T-cell (primary cell): ENCODE data around the gene DECR2. TPM values are rescaled to one million over a fixed set of nuclear protein-coding genes. Genes with fewer than 3 reads are reported as not detected.

Source experiments
- ATAC-seq, 4 experiments: fragments of 200-7000 bp in 3 of 4; fragments of 150-1000 bp in 1 of 4; cut with Tn5 transposase; replicated peaks in 1 of 4; 1 replicate in 3 of 4; 2 replicates in 1 of 4; pipeline ENCODE4 v1.10.0; 2021; ENCODE audit warnings: moderate library complexity in 3 of 4, mild to moderate bottlenecking in 2 of 4, moderate number of reproducible peaks in 1 of 4
- CTCF ChIA-PET, 2 donors: fragments of 300-600 bp; sonication (Branson Sonifier 250); formaldehyde crosslinking; loops; one replicate each; lab custom pipeline; 2022; ENCODE audit warnings: antibody characterized with exemption in 2 of 2; lab: Charles Lee
- POLR2A ChIA-PET, 2 donors: fragments of 300-600 bp; sonication (Branson Sonifier 250); formaldehyde crosslinking; loops; one replicate each; lab custom pipeline; 2022; ENCODE audit warnings: antibody characterized with exemption in 2 of 2; lab: Charles Lee
- DNase-seq, 35 experiments: peaks; one replicate each; pipeline versions ENCODE4 v3.0.0 to v3.0.0-alpha.2; 2013 to 2023
- H3K27ac ChIP-seq: one replicate; pipeline ENCODE4 v1.5.1; 2013; ENCODE audit warnings: low read length
- H3K27me3 ChIP-seq, 2 experiments: replicated peaks in 1 of 2; 1 replicate in 1 of 2; 2 replicates in 1 of 2; pipeline versions ENCODE4 v1.6.1 to v1.7.0; 2013; ENCODE audit warnings: low read length in 1 of 2, mixed read lengths in 1 of 2; ENCODE audit not compliant: control insufficient read depth in 2 of 2, insufficient read depth in 2 of 2; ENCODE audit errors: extremely low read depth in 1 of 2
- H3K36me3 ChIP-seq, 2 donors: 1 replicate in 1 of 2; 2 replicates in 1 of 2; pipeline versions ENCODE4 v1.6.1 to v1.7.0; 2013; ENCODE audit warnings: low read length in 1 of 2; ENCODE audit not compliant: control insufficient read depth in 2 of 2, insufficient read depth in 1 of 2; ENCODE audit errors: extremely low read depth in 1 of 2
- H3K4me1 ChIP-seq, 2 experiments: 1 replicate in 1 of 2; 2 replicates in 1 of 2; pipeline versions ENCODE4 v1.6.1 to v1.7.0; 2013; ENCODE audit warnings: low read length in 2 of 2, mixed read lengths in 1 of 2; ENCODE audit not compliant: insufficient read depth in 2 of 2, control insufficient read depth in 1 of 2; ENCODE audit errors: extremely low read depth in 1 of 2
- H3K4me3 ChIP-seq, 2 donors: 1 replicate in 1 of 2; 2 replicates in 1 of 2; pipeline versions ENCODE4 v1.5.1 to v1.7.0; 2013; ENCODE audit warnings: mild to moderate bottlenecking in 2 of 2, low read length in 1 of 2, moderate library complexity in 1 of 2; ENCODE audit not compliant: control insufficient read depth in 1 of 2; ENCODE audit errors: extremely low read depth in 1 of 2
- H3K9me3 ChIP-seq: 2 replicates; pipeline ENCODE4 v1.7.0; 2013
- H3K27ac Mint-ChIP-seq, 2 donors: one replicate each; pipeline ENCODE4 v1.8.0; 2020 to 2021; ENCODE audit warnings: mild to moderate bottlenecking in 2 of 2, mixed read lengths in 2 of 2
- H3K27me3 Mint-ChIP-seq, 2 donors: one replicate each; pipeline ENCODE4 v1.8.0; 2021 to 2022; ENCODE audit warnings: mixed read lengths in 2 of 2
- H3K36me3 Mint-ChIP-seq: one replicate; pipeline ENCODE4 v1.8.0; 2021; ENCODE audit warnings: mixed read lengths
- H3K4me1 Mint-ChIP-seq, 3 donors: one replicate each; pipeline ENCODE4 v1.8.0; 2020 to 2022; ENCODE audit warnings: mixed read lengths in 3 of 3, mild to moderate bottlenecking in 1 of 3
- H3K4me3 Mint-ChIP-seq, 3 donors: one replicate each; pipeline ENCODE4 v1.8.0; 2020 to 2022; ENCODE audit warnings: mild to moderate bottlenecking in 3 of 3, mixed read lengths in 3 of 3, moderate library complexity in 3 of 3
- H3K9me3 Mint-ChIP-seq, 3 donors: one replicate each; pipeline ENCODE4 v1.8.0; 2020 to 2022; ENCODE audit warnings: mixed read lengths in 3 of 3
- WGBS: methylation state at CpG from one replicate; pipeline ENCODE4 v1.1.5; 2013; ENCODE audit warnings: missing lambda C conversion rate; ENCODE audit not compliant: insufficient coverage; 5-methylcytosine and 5-hydroxymethylcytosine counted together
- total RNA-seq, 35 experiments: library from RNA in 6 of 35; stranded (reverse) in 6 of 35; fragments of 120-200 nt in 1 of 35; gene quantifications; one replicate each; pipeline versions ENCODE4 v1.2.1 to v1.2.4 and lab custom pipeline; 2013 to 2026

The DECR2 gene
- total RNA-seq, 5 donors from 2014 or later (not counting 1 experiment from before 2014, with no cell fraction given): 10.5 to 17.6 (median 11.3) TPM

DNA sequence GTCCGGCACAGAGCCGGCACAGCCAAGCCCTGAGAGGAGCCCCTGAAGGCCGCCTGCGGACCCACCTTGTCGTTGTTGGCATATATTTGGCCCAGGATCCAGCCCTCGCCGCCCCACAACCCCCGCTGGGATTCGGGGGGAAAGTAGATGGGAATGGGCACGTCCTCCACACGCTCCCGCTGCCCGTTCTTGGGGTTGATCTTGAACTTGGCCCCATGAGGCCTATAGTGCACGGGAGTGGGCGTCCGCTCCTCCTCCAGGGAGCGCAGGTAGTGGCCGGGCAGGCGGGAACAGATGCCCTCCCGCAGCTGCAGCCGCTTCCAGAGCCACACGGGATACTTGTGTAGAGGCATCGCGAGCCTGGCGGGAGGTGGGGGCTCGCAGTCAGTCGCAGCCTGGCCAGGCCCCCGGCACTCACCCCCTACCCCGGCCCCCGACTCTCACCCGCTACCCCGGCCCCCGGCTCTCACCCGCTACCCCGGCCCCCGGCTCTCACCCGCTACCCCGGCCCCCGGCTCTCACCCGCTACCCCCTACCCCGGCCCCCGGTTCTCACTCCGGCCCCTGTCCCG, 31.7 kb upstream of the DECR2 start:
- Histone ChIP-seq H3K4me1 (peaks cover 2 to 28% of the 10 kb centered on the region in 2 experiments), H3K27ac (no peak overlapping the region), H3K9me3 (no peaks in the 10 kb centered on the region), H3K4me3 (peak overlapping the region; percentile 26 to 29), H3K27me3 (no peaks in the 10 kb centered on the region), H3K36me3 (peaks cover 17 to 43% of the 10 kb centered on the region in 2 donors)
- Mint-ChIP-seq H3K4me3 (peak overlapping the region; percentile 64 to 90 (median 68)), H3K27me3 (no peaks in the 10 kb centered on the region), H3K36me3 (peaks cover 15% of the 10 kb centered on the region), H3K4me1 (peaks cover 15 to 24% (median 18%) of the 10 kb centered on the region in 3 donors), H3K9me3 (no peaks in the 10 kb centered on the region), H3K27ac (no peak overlapping the region)
- 73% methylated on average over 21 of the region's 44 CpGs for WGBS
- no peak for DNase-seq
- CTCF ChIA-PET: interaction anchor here in 1 of 2 donors (0.5 to 0.8 kb wide), 2 partner anchors 13 to 17 kb away, joined by 3 read pairs; no protein-coding TSS in a partner anchor
- POLR2A ChIA-PET: interaction anchor here (0.5 to 1.0 kb wide), 5 partner anchors 11 to 594 kb away, joined by 3 to 6 read pairs (median 4); no protein-coding TSS in a partner anchor
- no peak for ATAC-seq

DNA sequence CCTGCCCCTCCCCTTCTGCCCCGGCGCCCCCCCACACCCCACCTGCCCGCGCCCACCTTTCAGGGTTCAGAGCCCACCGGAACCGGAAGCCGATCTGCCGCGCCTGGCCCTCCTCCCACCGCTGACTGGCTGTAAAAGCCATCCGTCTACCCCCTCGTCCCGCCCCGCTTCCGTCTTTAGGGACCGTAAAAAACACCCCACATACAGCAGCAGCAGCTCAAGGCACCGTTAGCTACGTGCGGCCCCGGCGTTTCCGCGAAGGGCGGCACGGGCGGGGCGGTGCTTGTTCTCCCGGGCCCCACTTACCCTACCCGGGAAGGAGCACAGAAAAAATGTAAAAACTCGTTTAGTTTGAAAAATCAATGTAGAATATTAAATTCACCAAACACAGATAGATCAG, 31.2 kb upstream of the DECR2 start, which contains the start of gene MRPL28:
Gene MRPL28 (minus strand): TSS at position 96 of the 400 bp plus-strand sequence. CDS start 320 bp downstream, outside the sequence.
- Mint-ChIP-seq H3K36me3 (peaks cover 15% of the 10 kb centered on the region), H3K27me3 (no peaks in the 10 kb centered on the region), H3K4me1 (peaks cover 15 to 24% (median 18%) of the 10 kb centered on the region in 3 donors), H3K4me3 (peak within 1 kb of the TSS; percentile 88 to 90 (median 90)), H3K9me3 (no peaks in the 10 kb centered on the region), H3K27ac (peak within 1 kb of the TSS; percentile 92 to 94)
- peaks cover 2 to 28% of the 10 kb centered on the region in 2 experiments for H3K4me1 ChIP-seq
- peak within 1 kb of the TSS; percentile 52 for H3K27ac ChIP-seq
- peak within 1 kb of the TSS; percentile 26 to 29 for H3K4me3 ChIP-seq
- no peaks in the 10 kb centered on the region for H3K9me3 ChIP-seq
- POLR2A ChIA-PET: interaction anchor here (0.5 to 1.0 kb wide), 5 partner anchors 10 to 594 kb away, joined by 3 to 6 read pairs (median 4); no protein-coding TSS in a partner anchor
- 0% methylated on average over 11 of the region's 30 CpGs for WGBS
- H3K36me3 ChIP-seq: peaks cover 19 to 46% of the 10 kb centered on the region in 2 donors
- CTCF ChIA-PET: interaction anchor here in 1 of 2 donors (0.8 kb wide), 1 partner anchor 17 kb away, joined by 3 read pairs; no protein-coding TSS in a partner anchor
- H3K27me3 ChIP-seq: no peaks in the 10 kb centered on the region
- DNase-seq (peak; percentile 82 to 96 (median 90)), ATAC-seq (peak; percentile 95 to 99 (median 98))

DNA sequence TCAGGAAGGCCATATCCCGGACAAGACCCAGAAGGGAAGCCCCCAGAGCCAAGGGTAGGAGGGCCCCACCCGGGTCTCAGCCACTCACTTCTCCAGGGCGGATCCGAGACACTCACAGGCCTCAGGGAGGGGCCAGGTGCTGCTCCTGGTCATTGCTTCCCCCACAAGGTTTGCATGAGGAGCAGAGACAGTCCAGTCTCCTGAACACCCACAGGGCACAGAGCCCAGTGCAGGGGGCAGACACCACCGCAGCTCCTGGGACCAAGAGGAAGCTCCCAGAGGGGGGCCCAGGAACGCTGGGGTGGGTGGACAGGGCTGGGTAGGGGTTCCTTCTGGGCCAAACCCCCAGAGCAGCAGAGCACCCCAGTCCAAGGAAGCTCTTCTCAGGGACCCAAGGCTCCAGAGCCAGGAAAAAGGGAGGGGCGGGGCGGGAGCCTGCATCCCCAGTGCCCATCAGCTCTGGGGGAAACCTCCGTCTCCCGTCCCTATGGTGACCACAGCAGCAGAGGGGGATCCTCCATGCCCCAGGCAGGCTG, 30.6 kb upstream of the DECR2 start:
- H3K4me1 Mint-ChIP-seq: peaks cover 15 to 24% (median 18%) of the 10 kb centered on the region in 3 donors

DNA sequence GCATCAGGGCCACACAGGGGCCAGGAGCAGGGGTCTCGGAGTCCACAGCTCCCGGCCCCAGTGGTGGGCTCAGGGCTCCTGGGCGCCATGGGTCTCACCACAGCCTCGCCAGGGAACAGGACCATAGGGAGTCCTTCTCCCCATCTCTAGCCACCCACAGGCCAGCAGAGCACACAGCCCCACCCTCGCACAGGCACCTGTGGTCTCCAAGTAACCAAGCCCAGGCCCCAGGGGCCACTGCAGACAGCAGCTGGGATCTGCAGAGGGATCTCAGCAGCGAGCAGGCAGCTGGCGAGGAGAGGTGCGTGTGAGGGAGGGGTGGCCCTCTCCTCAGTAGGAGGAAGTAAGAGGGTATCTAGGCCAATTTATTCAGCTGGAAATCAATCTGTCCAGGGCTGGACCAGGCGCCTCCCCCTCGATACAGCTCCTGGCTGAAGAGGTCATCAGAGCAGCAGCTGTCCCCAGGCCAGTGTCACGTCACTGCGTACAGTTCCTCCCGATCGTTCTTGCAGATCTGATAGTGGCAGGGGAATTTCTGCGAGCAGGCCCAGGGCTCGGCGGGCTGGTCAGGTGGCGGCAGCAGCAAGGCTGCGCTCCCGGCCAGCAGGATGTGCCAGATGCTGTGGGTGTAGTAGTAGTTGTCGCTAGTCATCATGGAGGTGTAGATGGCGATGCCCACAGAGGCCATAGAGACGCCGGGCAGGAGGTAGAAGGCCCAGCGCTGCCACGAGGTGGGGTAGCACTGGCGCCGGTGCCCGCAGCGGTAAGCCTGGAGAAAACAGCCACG, 30.0 kb upstream of the DECR2 start:
- Mint-ChIP-seq H3K4me3 (peak overlapping the region in 1 of 3 donors; percentile 12), H3K27ac (peak overlapping the region; percentile 52 to 76), H3K9me3 (no peaks in the 10 kb centered on the region), H3K4me1 (peaks cover 15 to 24% (median 18%) of the 10 kb centered on the region in 3 donors), H3K36me3 (peaks cover 15% of the 10 kb centered on the region), H3K27me3 (no peaks in the 10 kb centered on the region)
- Histone ChIP-seq H3K27me3 (no peaks in the 10 kb centered on the region), H3K36me3 (peaks cover 27 to 54% of the 10 kb centered on the region in 2 donors), H3K9me3 (no peaks in the 10 kb centered on the region), H3K4me3 (no peak overlapping the region), H3K4me1 (peaks cover 2 to 28% of the 10 kb centered on the region in 2 experiments), H3K27ac (no peak overlapping the region)
- CTCF ChIA-PET: no interaction called here
- 92% methylated on average over 29 of the region's 31 CpGs for WGBS
- no peak for ATAC-seq
- no peak for DNase-seq
- POLR2A ChIA-PET: no interaction called here

More for the DNA sequence above, 30.6 kb upstream of the DECR2 start:
- peak overlapping the region; percentile 88 to 90 (median 90) for H3K4me3 Mint-ChIP-seq
- Histone ChIP-seq H3K27ac (peak overlapping the region; percentile 52), H3K4me1 (peaks cover 2 to 28% of the 10 kb centered on the region in 2 experiments), H3K36me3 (peaks cover 23 to 50% of the 10 kb centered on the region in 2 donors), H3K27me3 (no peaks in the 10 kb centered on the region), H3K4me3 (peak overlapping the region; percentile 5 to 26), H3K9me3 (no peaks in the 10 kb centered on the region)
- ATAC-seq: peak in 1 of 4 experiments; percentile 10
- no peak for DNase-seq
- ChIA-PET CTCF (interaction anchor here in 1 of 2 donors (0.6 kb wide), 1 partner anchor 688 kb away, joined by 7 read pairs; no protein-coding TSS in a partner anchor), POLR2A (interaction anchor here in 1 of 2 donors (0.5 to 1.0 kb wide), 2 partner anchors 9 to 127 kb away, joined by 4 to 8 read pairs; no protein-coding TSS in a partner anchor)
- peak overlapping the region; percentile 92 to 94 for H3K27ac Mint-ChIP-seq
- peaks cover 15% of the 10 kb centered on the region for H3K36me3 Mint-ChIP-seq
- no peaks in the 10 kb centered on the region for H3K9me3 Mint-ChIP-seq
- 65% methylated on average over 3 of the region's 10 CpGs for WGBS
- H3K27me3 Mint-ChIP-seq: no peaks in the 10 kb centered on the region

DNA sequence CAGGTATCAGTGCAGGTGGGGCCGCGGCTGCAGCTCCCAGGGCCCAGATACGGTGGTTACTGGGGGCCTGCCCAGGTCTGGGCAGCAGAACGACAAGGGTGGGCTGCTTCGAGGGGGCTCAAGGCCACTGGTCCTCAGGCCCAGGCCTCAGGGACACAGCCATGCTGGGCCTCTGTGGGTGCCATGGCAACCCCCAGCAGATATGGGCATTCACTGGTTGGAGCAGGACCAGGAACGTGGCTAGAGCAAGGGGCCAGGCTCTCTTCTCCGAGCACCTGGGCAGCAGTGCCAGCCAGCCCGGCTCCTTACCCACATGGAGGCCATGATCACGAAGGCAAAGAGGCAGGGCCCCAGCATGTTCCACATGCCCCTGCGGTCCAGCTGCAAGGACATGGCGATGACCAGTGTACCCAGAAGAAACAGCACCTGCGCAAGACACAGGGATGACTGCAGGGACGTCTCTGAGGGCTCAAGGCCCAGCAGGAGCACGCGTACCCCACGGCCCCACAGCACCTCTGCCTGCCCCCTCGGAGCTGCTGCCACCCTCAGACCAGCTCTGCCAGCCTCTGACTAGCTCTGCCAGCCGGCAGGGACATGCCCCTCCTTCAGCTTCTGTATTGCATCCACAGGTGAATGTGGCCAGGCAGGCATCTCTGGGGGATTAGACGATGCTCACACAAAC, 29.2 kb upstream of the DECR2 start:
- Histone ChIP-seq H3K36me3 (peaks cover 27 to 60% of the 10 kb centered on the region in 2 donors), H3K9me3 (no peaks in the 10 kb centered on the region), H3K27me3 (no peaks in the 10 kb centered on the region), H3K4me3 (no peak overlapping the region), H3K4me1 (peaks cover 2 to 28% of the 10 kb centered on the region in 2 experiments), H3K27ac (no peak overlapping the region)
- no peaks in the 10 kb centered on the region for H3K27me3 Mint-ChIP-seq
- CTCF ChIA-PET: no interaction called here
- no peak for ATAC-seq
- no peaks in the 10 kb centered on the region for H3K9me3 Mint-ChIP-seq
- H3K27ac Mint-ChIP-seq: no peak overlapping the region
- H3K4me3 Mint-ChIP-seq: no peak overlapping the region
- WGBS: 94% methylated on average over 19 of the region's 19 CpGs
- DNase-seq: no peak
- POLR2A ChIA-PET: no interaction called here
- H3K4me1 Mint-ChIP-seq: peaks cover 15 to 24% (median 18%) of the 10 kb centered on the region in 3 donors
- peaks cover 11% of the 10 kb centered on the region for H3K36me3 Mint-ChIP-seq
